DND-41 (cell line): ENCODE measurements around the gene FABP7.

Experiments
- ATAC-seq: fragments of 200-7000 bp; cut with Tn5 transposase; 3 replicates; pipeline ENCODE4 v1.9.1; 2021; ENCODE audit warnings: low read depth; ENCODE audit not compliant: insufficient read depth
- DNase-seq: peaks from one replicate; pipeline ENCODE4 v3.0.0-alpha.2; 2020
- H2AFZ ChIP-seq: 2 replicates; pipeline ENCODE4 v1.6.0; 2012; ENCODE audit warnings: low read depth, low read length
- H3K27ac ChIP-seq: 2 replicates; pipeline ENCODE4 v1.5.1; 2012; ENCODE audit warnings: low read length, inconsistent platforms
- H3K27me3 ChIP-seq: fragments of 200-600 bp; sonication (generic); 2 replicates; pipeline ENCODE4 v1.6.0; 2012; ENCODE audit warnings: low read length, mild to moderate bottlenecking, inconsistent platforms; ENCODE audit not compliant: insufficient read depth, poor library complexity
- H3K36me3 ChIP-seq: 2 replicates; pipeline ENCODE4 v1.5.1; 2012; ENCODE audit warnings: low read length, inconsistent platforms; ENCODE audit not compliant: insufficient read depth
- H3K4me1 ChIP-seq: 2 replicates; pipeline ENCODE4 v1.5.1; 2012; ENCODE audit warnings: mild to moderate bottlenecking, low read length; ENCODE audit not compliant: insufficient read depth
- H3K4me2 ChIP-seq: 2 replicates; pipeline ENCODE4 v1.6.0; 2012; ENCODE audit warnings: mild to moderate bottlenecking, moderate library complexity, low read length, inconsistent platforms; ENCODE audit not compliant: insufficient read depth
- H3K4me3 ChIP-seq, 2 experiments: fragments of 200-600 bp in 1 of 2; shearing (Covaris generic) in 1 of 2; 2 replicates each; pipeline ENCODE4 v1.5.1; 2012 to 2016; ENCODE audit warnings: inconsistent platforms in 2 of 2, low read length in 2 of 2, mild to moderate bottlenecking in 2 of 2, low read depth in 1 of 2, moderate library complexity in 1 of 2
- H3K79me2 ChIP-seq: 2 replicates; pipeline ENCODE4 v1.6.0; 2012; ENCODE audit warnings: low read length, inconsistent platforms; ENCODE audit not compliant: insufficient read depth
- H3K9ac ChIP-seq: 2 replicates; pipeline ENCODE4 v1.6.0; 2012; ENCODE audit warnings: low read depth, mild to moderate bottlenecking, inconsistent platforms, low read length, moderate library complexity
- H3K9me3 ChIP-seq: 2 replicates; pipeline ENCODE4 v1.5.1; 2012; ENCODE audit warnings: low read length, moderate library complexity, mild to moderate bottlenecking, inconsistent platforms; ENCODE audit not compliant: insufficient read depth, severe bottlenecking
- H4K20me1 ChIP-seq: 2 replicates; pipeline ENCODE4 v1.6.0; 2012; ENCODE audit warnings: low read length; ENCODE audit not compliant: insufficient read depth
- CTCF ChIP-seq: IDR thresholded peaks from 2 replicates; pipeline ENCODE4 v1.5.1; 2012; ENCODE audit warnings: borderline replicate concordance, low read length, moderate library complexity, mild to moderate bottlenecking; ENCODE audit not compliant: poor library complexity, severe bottlenecking; ENCODE audit errors: extremely low read depth
- EZH2 ChIP-seq: IDR thresholded peaks from 3 replicates; pipeline ENCODE4 v1.6.1; 2012; ENCODE audit warnings: borderline replicate concordance, low read depth, mild to moderate bottlenecking, moderate library complexity, low read length, inconsistent platforms; ENCODE audit not compliant: severe bottlenecking

Gene FABP7

DNA sequence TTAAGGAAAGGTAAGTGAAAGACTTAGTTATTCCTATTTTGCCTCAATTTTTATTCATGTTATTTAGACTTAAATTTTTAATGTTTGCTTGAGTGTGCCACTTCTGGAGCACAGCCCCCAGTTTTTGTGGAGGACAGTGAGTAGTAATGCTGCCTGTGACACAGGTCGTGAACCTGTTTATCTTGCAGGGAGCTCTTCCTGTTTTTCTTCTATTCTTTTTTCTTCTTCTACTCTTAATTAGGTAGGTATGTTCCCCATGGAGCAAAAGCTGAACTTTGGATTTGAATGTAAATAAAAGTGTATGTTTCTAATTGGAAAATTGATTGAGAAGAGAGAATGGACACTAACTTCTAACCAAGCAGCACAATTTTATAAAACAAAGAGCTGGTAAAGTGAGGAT is 21.9 kb downstream of the FABP7 start:
- H2AFZ ChIP-seq = no peak overlapping the region; the same call in 1 of the 2 replicates
- H3K4me3 ChIP-seq = no peak overlapping the region
- no peaks in the 10 kb centered on the region for H3K4me1 ChIP-seq
- no peak for TF ChIP-seq CTCF
- TF ChIP-seq EZH2 = no peak
- H3K9ac ChIP-seq = no peak overlapping the region
- no peak overlapping the region for H3K27ac ChIP-seq
- no peak for ATAC-seq
- no peaks in the 10 kb centered on the region for H3K27me3 ChIP-seq
- H3K4me2 ChIP-seq = no peak overlapping the region
- no peaks in the 10 kb centered on the region for H3K9me3 ChIP-seq
- no peaks in the 10 kb centered on the region for H3K79me2 ChIP-seq
- DNase-seq = no peak
- H4K20me1 ChIP-seq = no peaks in the 10 kb centered on the region
- H3K36me3 ChIP-seq = no peaks in the 10 kb centered on the region

- no peak for ATAC-seq
- H3K4me1 ChIP-seq = no peaks in the 10 kb centered on the region
- H2AFZ ChIP-seq = no peak overlapping the region
- H3K27me3 ChIP-seq = no peaks in the 10 kb centered on the region
- H3K79me2 ChIP-seq = no peaks in the 10 kb centered on the region
- H3K4me2 ChIP-seq = no peak overlapping the region
- no peaks in the 10 kb centered on the region for H3K9me3 ChIP-seq
- H3K9ac ChIP-seq = no peak overlapping the region
- H3K4me3 ChIP-seq = no peak overlapping the region
- H3K36me3 ChIP-seq = no peaks in the 10 kb centered on the region
- no peak for TF ChIP-seq CTCF
- TF ChIP-seq EZH2 = no peak
- H3K27ac ChIP-seq = no peak overlapping the region
- H4K20me1 ChIP-seq = no peaks in the 10 kb centered on the region
- DNase-seq = no peak
Observed at GRCh38 chr6:122803171-122803661, 23.7 kb downstream of the FABP7 start.

- no peaks in the 10 kb centered on the region for H3K79me2 ChIP-seq
- H3K9me3 ChIP-seq = no peaks in the 10 kb centered on the region
- no peak overlapping the region for H3K4me2 ChIP-seq
- no peak for TF ChIP-seq EZH2
- no peak for TF ChIP-seq CTCF
- no peak overlapping the region for H3K9ac ChIP-seq
- no peak overlapping the region for H3K4me3 ChIP-seq
- no peak overlapping the region for H3K27ac ChIP-seq
- H4K20me1 ChIP-seq = no peaks in the 10 kb centered on the region
- H3K36me3 ChIP-seq = no peaks in the 10 kb centered on the region
- no peak overlapping the region for H2AFZ ChIP-seq
- no peaks in the 10 kb centered on the region for H3K4me1 ChIP-seq
- DNase-seq (no peak), ATAC-seq (no peak)
- H3K27me3 ChIP-seq = no peaks in the 10 kb centered on the region
Observed at GRCh38 chr6:122804962-122805485, 25.5 kb downstream of the FABP7 start.
